Psoas muscle (tissue), 8 donors: ENCODE data around the gene TXLNG. TPM values are rescaled to one million over a fixed set of nuclear protein-coding genes. Genes with fewer than 3 reads are reported as not detected.

ENCODE experiments used
- ATAC-seq, 4 donors: fragments of 200-7000 bp; cut with Tn5 transposase; one replicate each; pipeline ENCODE4 v1.9.1; 2020; ENCODE audit warnings: moderate library complexity in 3 of 4, mild to moderate bottlenecking in 2 of 4
- DNase-seq, 2 donors: peaks; one replicate each; pipeline ENCODE4 v3.0.0-alpha.2; 2020
- H3K27ac ChIP-seq: fragments of 200-600 bp; one replicate; pipeline ENCODE4 v1.8.0; 2022
- H3K27me3 ChIP-seq, 3 donors: fragments of 200-600 bp in 1 of 3; one replicate each; pipeline versions ENCODE4 v1.6.1 to v1.8.0; 2013 to 2022; ENCODE audit warnings: low read length in 2 of 3, mild to moderate bottlenecking in 2 of 3, moderate library complexity in 1 of 3; ENCODE audit not compliant: insufficient read depth in 3 of 3
- H3K36me3 ChIP-seq, 2 donors: fragments of 200-600 bp in 1 of 2; one replicate each; pipeline versions ENCODE4 v1.6.1 to v1.8.0; 2013 to 2022; ENCODE audit warnings: low read depth in 1 of 2, mild to moderate bottlenecking in 1 of 2, moderate library complexity in 1 of 2; ENCODE audit not compliant: insufficient read depth in 1 of 2
- H3K4me1 ChIP-seq: fragments of 200-600 bp; one replicate; pipeline ENCODE4 v1.8.0; 2022
- H3K4me3 ChIP-seq: fragments of 200-600 bp; one replicate; pipeline ENCODE4 v1.8.0; 2022; ENCODE audit warnings: mild to moderate bottlenecking
- H3K9me3 ChIP-seq: fragments of 200-600 bp; one replicate; pipeline ENCODE4 v1.8.0; 2022
- CTCF ChIP-seq: fragments of 200-600 bp; IDR thresholded peaks from one replicate; pipeline ENCODE4 v1.8.0; 2022; ENCODE audit warnings: antibody characterized with exemption
- WGBS, 3 donors: extraction: QIAGEN DNeasy Blood & Tissue Kit; methylation state at CpG; one replicate each; pipeline versions ENCODE4 v1.1.6 to v1.1.7; 2013; 5-methylcytosine and 5-hydroxymethylcytosine counted together
- intact Hi-C, 2 donors: fragments of 100-400 bp; cut with DNase I; formaldehyde crosslinking; loops; one replicate each; pipeline versions ENCODE4 v1.11.0 to v1.14.2; 2022
- polyA plus RNA-seq, 3 donors: library from polyadenylated mRNA; stranded (reverse); fragments of 200-250 nt; gene quantifications; one replicate each; pipeline ENCODE4 v1.2.3, GENCODE V29; 2013
- total RNA-seq, 4 donors: library from RNA; stranded (reverse); fragmentation: NEBNext Ultra II Directional in 2 of 4; extraction: Animal tissue kit (Norgen Biotek cat#: 25700) in 2 of 4; gene quantifications; one replicate each; pipeline versions ENCODE4 v1.2.1 to v1.2.4, GENCODE V29; 2021 to 2023
- donor health status: healthy with polysubstance abuse.
- donor health status: DM: no; HTN: no; CAD: no; lungs with moderate emphysema.
- donor health status: Bipolar disorder and iron deficiency.
- donor health status: healthy.
- donor health status: DM: yes; HTN: yes; CAD: no.
- donor health status: DM: no; HTN: no; CAD: no.
- donor health status: DM: no; HTN: no; CAD: no.
- donor health status: DM: yes; HTN: yes; CAD: no.

Gene TXLNG
- total and polyA plus RNA-seq, 7 donors: 5.6 to 10.1 (median 8.1) TPM

- intact Hi-C loops: no loop called here
- Histone ChIP-seq H3K27ac (no peak overlapping the region), H3K4me1 (no peaks in the 10 kb centered on the region), H3K4me3 (no peak overlapping the region), H3K36me3 (peaks cover 0 to 53% of the 10 kb centered on the region in 2 donors), H3K27me3 (no peaks in the 10 kb centered on the region), H3K9me3 (no peaks in the 10 kb centered on the region)
- no peak for DNase-seq
- WGBS, 3 donors: 74 to 90% (median 86%) methylated on average over 5 of the region's 5 CpGs
- no peak for TF ChIP-seq CTCF
- no peak for ATAC-seq
These were observed 33.4 kb downstream of the TXLNG start for GRCh38 chrX:16819634-16820033.

GRCh38 chrX:16822723-16823122 lies 36.5 kb downstream of the TXLNG start:
- WGBS, 3 donors: 90 to 95% (median 92%) methylated on average over 2 of the region's 2 CpGs
- Histone ChIP-seq H3K9me3 (no peaks in the 10 kb centered on the region), H3K27me3 (no peaks in the 10 kb centered on the region), H3K36me3 (peaks cover 0 to 66% of the 10 kb centered on the region in 2 donors), H3K27ac (no peak overlapping the region), H3K4me3 (no peak overlapping the region), H3K4me1 (no peaks in the 10 kb centered on the region)
- ATAC-seq (no peak), DNase-seq (no peak)
- intact Hi-C loops: no loop called here
- TF ChIP-seq CTCF: no peak

- no peak for DNase-seq
These were observed 39.2 kb downstream of the TXLNG start for GRCh38 chrX:16825264-16826035.

GRCh38 chrX:16826207-16826606 lies 39.9 kb downstream of the TXLNG start:
- 70 to 81% (median 76%) methylated on average over 3 of the region's 3 CpGs for WGBS, 3 donors
- Histone ChIP-seq H3K27me3 (no peaks in the 10 kb centered on the region), H3K36me3 (peaks cover 0 to 49% of the 10 kb centered on the region in 2 donors), H3K9me3 (no peaks in the 10 kb centered on the region), H3K4me1 (peaks cover 7% of the 10 kb centered on the region), H3K4me3 (no peak overlapping the region), H3K27ac (no peak overlapping the region)
- ATAC-seq: peak; percentile 32 to 61 (median 53)
- intact Hi-C loops: loop anchor here in 1 of 2 donors (5.0 kb wide), 1 partner anchor 221 kb away; no protein-coding TSS in a partner anchor
- no peak for DNase-seq
- peak; percentile 65 for TF ChIP-seq CTCF

More at GRCh38 chrX:16825264-16826035, 39.2 kb downstream of the TXLNG start:
- no peaks in the 10 kb centered on the region for H3K9me3 ChIP-seq
- H3K36me3 ChIP-seq: peaks cover 0 to 57% of the 10 kb centered on the region in 2 donors
- 85 to 92% (median 90%) methylated on average over 8 of the region's 8 CpGs for WGBS, 3 donors
- H3K4me3 ChIP-seq: no peak overlapping the region
- H3K4me1 ChIP-seq: peaks cover 7% of the 10 kb centered on the region
- intact Hi-C loops: loop anchor here (2.0 to 5.0 kb wide), 2 partner anchors 221 to 222 kb away; no protein-coding TSS in a partner anchor
- no peaks in the 10 kb centered on the region for H3K27me3 ChIP-seq
- no peak overlapping the region for H3K27ac ChIP-seq
- TF ChIP-seq CTCF: no peak
- no peak for ATAC-seq
